Dermis blood vessel endothelial cell (primary cell): ENCODE results near the gene NPIPB6. TPM values are rescaled to one million over a fixed set of nuclear protein-coding genes. Genes with fewer than 3 reads are reported as not detected.
"Not testable (repeated sequence)": the region's sequence is repeated elsewhere in the genome, so short reads cannot be mapped to it uniquely, and the experiment has no call there.

Experiments used
- DNase-seq: peaks from one replicate; pipeline ENCODE4 v3.0.0; 2010
- total RNA-seq: library from RNA; depleted of rRNA; stranded (reverse); fragments of >200 nt; gene quantifications from 2 replicates; pipeline ENCODE4 v1.2.3, GENCODE V29; 2014

The NPIPB6 gene
- total RNA-seq, result not detected in 2 replicates

DNA sequence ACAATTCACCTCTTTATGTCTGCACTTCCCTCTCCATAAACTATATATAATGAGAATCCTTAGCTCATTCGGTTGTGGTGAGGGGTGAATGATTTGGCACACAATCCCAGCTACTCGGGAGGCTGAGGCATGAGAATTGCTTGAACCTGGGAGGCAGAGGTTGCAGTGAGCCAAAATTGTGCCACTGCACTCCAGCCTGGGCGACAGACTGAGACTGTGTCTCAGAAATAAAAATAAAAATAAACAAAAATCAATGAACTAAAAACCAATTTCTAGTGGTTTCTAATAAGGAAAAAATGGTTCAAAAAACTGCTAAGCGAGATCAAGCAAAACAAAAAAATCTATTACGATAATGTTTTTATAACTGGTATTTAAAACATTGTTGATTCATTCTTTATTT is at the start of gene NPIPB6:
NPIPB6 (minus strand) TSS at position 101 of the 400 bp plus-strand sequence. CDS start 686 bp downstream, outside the sequence.
- DNase-seq, result not testable (repeated sequence)

GRCh38 chr16:28403220-28404072 is 40.1 kb upstream of the NPIPB6 start, which contains the start of gene EIF3CL:
EIF3CL (minus strand) TSS chr16:28403841; CDS start chr16:28403618, 223 bp downstream.
- DNase-seq, result not testable (repeated sequence)

GRCh38 chr16:28392054-28392453 is 28.7 kb upstream of the NPIPB6 start:
- not testable (repeated sequence) for DNase-seq

- not testable (repeated sequence) for DNase-seq
Observed at GRCh38 chr16:28382177-28382867, 19.0 kb upstream of the NPIPB6 start.

DNA sequence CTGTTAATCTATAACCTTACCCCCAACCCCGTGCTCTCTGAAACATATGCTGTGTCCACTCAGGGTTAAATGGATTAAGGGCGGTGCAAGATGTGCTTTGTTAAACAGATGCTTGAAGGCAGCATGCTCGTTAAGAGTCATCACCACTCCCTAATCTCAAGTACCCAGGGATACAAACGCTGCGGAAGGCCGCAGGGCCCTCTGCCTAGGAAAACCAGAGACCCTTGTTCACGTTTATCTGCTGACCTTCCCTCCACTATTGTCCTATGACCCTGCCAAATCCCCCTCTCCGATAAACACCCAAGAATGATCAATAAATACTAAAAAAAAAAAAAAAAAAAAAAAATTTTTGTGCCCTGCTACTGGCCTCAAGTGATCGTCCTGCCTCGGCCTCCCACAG is 14.5 kb upstream of the NPIPB6 start:
- not testable (repeated sequence) for DNase-seq

DNA sequence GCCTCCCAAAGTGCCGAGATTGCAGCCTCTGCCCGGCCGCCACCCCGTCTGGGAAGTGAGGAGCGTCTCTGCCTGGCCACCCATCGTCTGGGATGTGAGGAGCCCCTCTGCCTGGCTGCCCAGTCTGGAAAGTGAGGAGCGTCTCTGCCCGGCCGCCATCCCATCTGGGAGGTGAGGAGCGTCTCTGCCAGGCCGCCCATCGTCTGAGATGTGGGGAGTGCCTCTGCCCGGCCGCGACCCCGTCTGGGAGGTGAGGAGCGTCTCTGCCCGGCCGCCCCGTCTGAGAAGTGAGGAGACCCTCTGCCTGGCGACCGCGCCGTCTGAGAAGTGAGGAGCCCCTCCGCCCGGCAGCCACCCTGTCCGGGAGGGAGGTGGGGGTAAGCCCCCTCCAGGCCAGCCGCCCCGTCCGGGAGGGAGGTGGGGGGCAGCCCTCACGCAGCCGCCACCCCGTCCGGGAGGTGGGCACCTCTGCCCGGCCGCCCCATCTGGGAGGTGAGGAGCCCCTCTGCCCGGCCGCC is 13.9 kb upstream of the NPIPB6 start:
- not testable (repeated sequence) for DNase-seq

DNA sequence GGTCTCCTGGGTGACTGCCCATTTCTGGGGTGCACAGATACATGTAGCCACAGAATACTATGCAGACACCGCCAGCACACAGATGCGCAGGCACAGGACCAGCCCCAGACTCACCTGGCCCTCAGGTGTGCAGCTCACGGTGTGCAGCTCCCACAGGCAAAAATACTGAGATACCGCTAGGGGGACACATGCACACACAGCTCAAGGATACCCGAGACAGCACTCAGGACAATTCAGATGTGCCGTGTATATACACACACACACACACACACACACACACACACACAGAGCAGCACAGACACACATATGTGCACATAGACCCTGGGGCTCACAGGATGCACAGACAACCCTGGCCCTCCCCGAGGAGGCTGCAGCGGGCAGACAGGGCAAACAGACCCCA is 11.8 kb upstream of the NPIPB6 start:
- DNase-seq, result not testable (repeated sequence)

GRCh38 chr16:28374281-28374680 is 11.0 kb upstream of the NPIPB6 start:
- DNase-seq, result not testable (repeated sequence)

DNA sequence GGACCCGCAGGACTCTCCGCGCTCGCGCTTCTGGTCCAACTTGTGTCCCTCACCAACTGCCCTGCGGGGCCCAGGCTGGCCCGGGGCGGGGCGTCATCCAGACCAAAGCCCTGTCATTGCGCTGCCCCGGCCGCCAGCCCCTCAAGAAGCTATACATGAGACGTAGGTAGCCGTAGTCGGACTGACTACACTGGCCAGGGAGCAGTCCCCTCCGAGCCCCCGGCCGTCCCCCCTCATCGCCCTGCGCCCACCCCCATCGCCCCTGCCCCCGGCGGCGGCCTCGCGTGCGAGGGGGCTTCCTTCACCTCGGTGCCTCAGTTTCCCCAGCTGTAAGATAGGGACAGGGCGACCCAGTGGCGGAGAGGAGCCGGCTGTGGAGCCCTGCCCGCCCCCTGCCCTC is 4.6 kb upstream of the NPIPB6 start:
- DNase-seq, result not testable (repeated sequence)

DNA sequence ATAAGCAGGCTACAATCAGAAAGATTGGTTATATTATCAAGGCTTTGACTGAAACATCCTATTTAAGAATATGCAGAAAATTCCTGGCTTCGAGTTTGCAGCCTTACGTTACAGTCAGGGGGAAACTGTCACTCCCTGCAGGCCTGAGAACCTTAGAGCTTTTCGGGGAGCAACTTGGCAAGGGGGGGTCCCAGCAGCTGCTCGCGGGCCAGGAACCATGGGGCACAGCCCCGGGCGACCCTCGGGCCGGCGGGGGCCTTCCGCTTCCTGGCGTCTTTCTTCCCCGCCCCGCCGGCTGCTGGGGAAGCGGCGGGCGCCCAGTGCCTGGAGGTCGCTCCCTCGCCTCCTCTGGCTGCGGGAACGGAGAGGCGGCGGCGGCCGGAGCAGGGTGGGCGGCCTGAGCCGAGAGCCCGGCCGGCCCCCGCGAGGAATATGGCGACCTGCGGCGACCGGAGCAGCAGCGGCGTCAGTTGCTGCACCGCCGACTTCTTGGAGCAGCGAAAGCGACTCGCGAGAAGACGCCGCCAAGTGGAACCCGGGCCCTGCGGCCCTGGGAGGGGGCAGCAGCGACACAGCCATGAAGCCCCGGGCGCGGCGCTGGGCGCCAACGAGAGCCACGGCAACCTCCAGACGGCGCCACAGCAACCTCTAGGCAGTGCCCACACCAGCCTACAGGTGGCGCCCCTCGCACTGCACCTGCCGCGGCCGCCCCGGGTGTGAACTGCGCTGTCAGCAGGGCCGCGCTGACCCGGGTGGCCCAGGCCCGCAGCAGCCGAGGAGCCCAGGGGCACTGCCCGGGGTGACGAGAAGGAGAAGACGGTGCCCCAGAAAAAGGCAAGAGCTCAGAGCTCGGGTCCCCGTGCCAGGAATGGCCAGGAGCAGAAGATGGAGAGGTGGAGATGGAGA is 1.2 kb upstream of the NPIPB6 start:
- not testable (repeated sequence) for DNase-seq

DNA sequence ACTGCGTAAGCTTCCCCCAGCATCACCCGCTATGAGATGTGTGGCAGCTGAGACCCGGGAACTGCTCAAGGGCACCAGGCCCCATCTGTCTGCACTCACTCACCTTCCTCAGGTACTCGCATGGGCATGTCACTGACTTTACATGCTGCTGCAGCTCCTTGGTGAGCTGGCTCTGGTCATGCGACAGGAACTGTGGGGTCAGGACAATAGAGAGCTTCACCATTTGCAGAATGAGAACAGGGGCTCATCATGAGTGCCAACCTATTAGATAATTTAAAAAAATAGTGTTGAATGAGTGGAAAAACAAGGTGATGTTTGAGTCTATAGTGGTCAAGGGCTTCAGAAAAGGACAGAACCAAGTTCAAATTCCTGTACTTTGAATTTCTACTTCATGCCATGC is 708 bp downstream of the NPIPB6 start:
- not testable (repeated sequence) for DNase-seq

DNA sequence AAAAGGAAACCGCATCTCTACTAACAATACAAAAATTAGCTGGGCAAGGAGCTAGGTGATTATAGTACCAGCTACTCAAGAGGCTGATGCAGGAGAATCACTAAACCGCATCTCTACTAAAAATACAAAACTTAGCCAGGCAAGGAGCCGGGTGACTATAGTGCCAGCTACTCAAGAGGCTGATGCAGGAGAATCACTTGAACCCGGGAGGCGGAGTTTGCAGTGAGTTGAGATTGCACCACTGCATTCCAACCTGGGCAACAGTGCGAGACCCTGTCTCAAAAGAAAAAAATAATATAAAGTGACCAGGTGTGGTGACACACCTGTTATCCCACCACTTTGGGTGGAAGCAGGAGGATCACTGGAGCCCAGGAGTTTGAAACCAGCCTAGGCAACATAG is 25.1 kb downstream of the NPIPB6 start:
- not testable (repeated sequence) for DNase-seq

DNA sequence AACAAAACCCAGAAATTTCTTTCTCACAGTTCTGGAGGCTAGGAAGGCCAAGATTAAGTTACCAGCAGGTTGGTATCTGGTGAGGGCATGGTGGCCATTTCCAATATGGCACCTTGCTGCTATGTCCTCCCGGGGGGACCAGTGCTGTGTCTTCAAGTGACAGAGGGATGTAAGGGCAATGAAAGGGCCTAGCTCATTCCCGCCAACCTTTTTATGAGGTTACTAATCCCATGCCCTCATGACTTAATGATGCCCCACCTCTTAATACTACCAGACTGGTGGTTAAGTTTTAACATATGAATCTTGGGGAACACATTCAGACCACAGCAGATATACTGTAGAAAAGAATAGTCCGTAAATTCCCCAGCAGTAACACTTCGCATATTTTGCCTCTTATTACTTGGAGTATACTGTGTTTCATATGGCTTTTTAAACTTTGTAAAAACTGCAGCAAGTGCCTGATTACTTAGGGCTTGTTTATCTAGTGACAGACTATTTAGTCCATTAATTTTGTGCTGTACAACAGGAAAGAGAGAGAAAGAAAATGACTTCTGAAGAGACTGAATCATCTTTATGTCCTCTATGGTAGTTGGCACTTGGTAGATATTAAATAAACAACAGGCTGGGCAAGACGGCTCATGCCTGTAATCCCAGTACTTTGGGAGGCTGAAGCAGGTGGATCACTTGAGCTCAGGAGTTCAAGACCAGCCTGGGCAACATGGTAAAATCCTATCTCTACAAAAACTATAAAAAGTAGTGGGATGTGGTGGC is 26.2 kb downstream of the NPIPB6 start:
- DNase-seq, result not testable (repeated sequence)

DNA sequence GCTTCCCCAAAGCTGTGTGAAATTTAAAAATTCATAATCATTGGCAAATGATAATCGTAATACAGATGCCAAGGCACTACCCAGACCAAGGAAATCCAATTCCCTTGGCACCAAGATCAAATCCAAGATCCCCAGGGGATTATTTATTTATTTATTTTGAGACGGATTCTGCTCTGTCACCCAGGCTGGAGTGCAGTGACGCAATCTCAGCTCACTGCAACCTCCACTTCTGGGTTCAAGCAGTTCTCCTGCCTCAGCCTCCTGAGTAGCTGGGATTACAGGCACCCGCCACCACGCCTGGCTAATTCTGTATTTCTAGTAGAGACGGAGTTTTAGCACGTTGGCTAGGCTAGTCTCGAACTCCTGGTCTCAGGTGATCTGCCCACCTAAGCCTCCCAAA is 27.6 kb downstream of the NPIPB6 start:
- DNase-seq, result not testable (repeated sequence)

GRCh38 chr16:28332632-28333031 is 30.7 kb downstream of the NPIPB6 start:
- DNase-seq, result not testable (repeated sequence)

DNA sequence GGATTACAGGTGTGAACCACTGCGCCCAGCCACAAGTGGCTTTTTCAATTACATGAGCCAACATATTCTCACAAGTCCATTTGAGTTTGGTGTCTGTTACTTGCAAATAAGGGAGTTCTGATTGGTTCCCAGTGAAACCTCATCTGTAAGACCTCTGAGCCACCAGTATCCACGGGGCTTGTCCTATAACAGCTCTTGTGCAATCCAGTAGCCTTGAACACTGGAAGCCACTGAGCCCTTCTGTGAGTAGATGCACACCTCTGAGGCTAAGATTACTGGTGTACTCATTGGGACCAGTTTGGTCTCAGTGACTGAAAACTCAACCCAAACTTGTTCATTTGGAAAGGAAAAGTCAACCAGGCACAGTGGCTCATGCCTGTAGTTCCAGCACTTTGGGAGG is 32.3 kb downstream of the NPIPB6 start:
- DNase-seq, result not testable (repeated sequence)

DNA sequence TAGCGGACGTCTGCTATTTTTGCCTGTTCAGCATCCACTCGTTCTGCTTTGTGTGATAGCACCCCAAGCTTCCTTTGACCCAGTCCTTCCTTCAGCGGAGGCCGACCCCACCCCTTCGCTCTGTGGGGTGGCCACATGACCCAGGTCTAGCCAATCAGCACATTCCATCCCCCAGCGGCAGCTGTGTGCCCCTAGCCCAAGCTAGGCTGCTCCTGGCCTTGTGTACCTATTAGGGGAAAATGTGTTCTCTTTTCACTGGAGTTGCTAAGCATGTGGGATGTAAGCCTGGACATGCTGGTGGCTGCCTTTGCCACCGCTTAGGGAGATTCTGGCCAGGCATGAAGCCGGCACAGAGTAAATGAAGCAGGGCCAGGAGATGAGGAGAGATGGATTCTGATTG is 33.1 kb downstream of the NPIPB6 start:
- DNase-seq, result not testable (repeated sequence)

GRCh38 chr16:28326881-28327610 is 36.3 kb downstream of the NPIPB6 start:
- peak; percentile 74 for DNase-seq

- DNase-seq, result no peak
Observed at GRCh38 chr16:28324887-28325279, 38.4 kb downstream of the NPIPB6 start.

GRCh38 chr16:28324235-28324886 is 38.9 kb downstream of the NPIPB6 start:
- no peak for DNase-seq
